ENCODE data around the gene TBCD. TPM values are rescaled to one million over a fixed set of nuclear protein-coding genes. Genes with fewer than 3 reads are reported as not detected.

The TBCD gene
- polyA plus RNA-seq, 2 of the 4 experiments (the other 2 are of a cell fraction), result 33.5 to 49.1 TPM

DNA sequence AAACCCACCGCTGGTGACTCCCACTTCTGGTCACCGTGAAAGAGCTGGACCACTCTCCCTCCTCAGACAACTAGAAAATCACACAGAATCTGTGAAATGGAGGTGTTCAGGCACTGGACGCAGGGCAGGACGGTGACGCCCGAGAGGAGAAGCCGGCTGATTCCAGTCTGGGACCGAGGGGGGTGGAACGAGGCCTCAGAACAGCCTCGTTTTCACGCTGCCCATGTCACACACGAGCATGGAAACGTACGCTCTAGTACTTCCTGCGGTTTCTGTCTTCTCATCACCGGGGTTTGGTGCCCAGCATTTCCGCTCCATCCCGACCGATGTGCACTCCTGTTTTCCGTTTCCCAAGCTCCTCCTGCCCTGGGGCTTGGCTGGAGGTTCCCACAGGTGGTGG, 225.7 kb downstream of the TBCD start:
- FAIRE-seq (no peak), ATAC-seq (no peak), DNase-seq (ENCODE audit: low read depth in 1 of 2, low spot score in 1 of 2) (no peak)
- WGBS (ENCODE audit: missing lambda C conversion rate), result 79% methylated on average over 20 of the region's 20 CpGs
- Histone ChIP-seq H3K9me3 (no peaks in the 10 kb centered on the region), H3K4me1 (no peaks in the 10 kb centered on the region), H3K4me2 (no peak overlapping the region), H3K4me3 (no peak overlapping the region), H3K27ac (no peak overlapping the region)
- POLR2A ChIA-PET, result no interaction called here
- CTCF ChIA-PET, result no interaction called here
- TF ChIP-seq NPAS2 (CRISPR knock-in tag; IDR thresholded peaks at IDR 0.05; ENCODE audit: borderline replicate concordance) (no peak), PHF8 (IDR thresholded peaks at IDR 0.05; ENCODE audit: borderline replicate concordance, low read depth) (no peak), EP300 (IDR thresholded peaks at IDR 0.05) (no peak), EHF (CRISPR knock-in tag; IDR thresholded peaks at IDR 0.05) (no peak), BHLHE40 (IDR thresholded peaks at IDR 0.05; ENCODE audit: low read depth, low read length) (no peak), TP53 (CRISPR knock-in tag; IDR thresholded peaks at IDR 0.05) (no peak), RAD21 (conservative IDR thresholded peaks at IDR 0.05 in 1 of 2, IDR thresholded peaks at IDR 0.05 in 1 of 2) (no peak), TFCP2L1 (CRISPR knock-in tag; IDR thresholded peaks at IDR 0.05) (no peak), HOXB13 (CRISPR knock-in tag; IDR thresholded peaks at IDR 0.05; ENCODE audit: low read depth) (no peak), MYC (IDR thresholded peaks at IDR 0.05; ENCODE audit: borderline replicate concordance, low read length) (no peak), HMGXB4 (CRISPR knock-in tag; IDR thresholded peaks at IDR 0.05; ENCODE audit: borderline replicate concordance) (no peak)

- CTCF ChIA-PET, result interaction anchor here (0.6 kb wide), 1 partner anchor 457 kb away, joined by 4 read pairs; no protein-coding TSS in a partner anchor
- POLR2A ChIA-PET, result no interaction called here
- Histone ChIP-seq H3K4me1 (no peaks in the 10 kb centered on the region), H3K27ac (no peak overlapping the region), H3K9me3 (no peaks in the 10 kb centered on the region), H3K4me2 (no peak overlapping the region), H3K4me3 (no peak overlapping the region)
- ATAC-seq (no peak), FAIRE-seq (no peak), DNase-seq (ENCODE audit: low read depth in 1 of 2, low spot score in 1 of 2) (no peak)
- TF ChIP-seq EHMT2 (IDR thresholded peaks at IDR 0.05; ENCODE audit: low read depth), result no peak
- TF ChIP-seq HOXA7 (CRISPR knock-in tag; IDR thresholded peaks at IDR 0.05), result no peak
- no peak for TF ChIP-seq GATA3 (IDR thresholded peaks at IDR 0.05; ENCODE audit: borderline replicate concordance)
- TF ChIP-seq NR3C1 (IDR thresholded peaks at IDR 0.05), result no peak
- WGBS (ENCODE audit: missing lambda C conversion rate), result 89% methylated on average over 3 of the region's 3 CpGs
Measured at GRCh38 chr17:82978765-82979349, 227.0 kb downstream of the TBCD start.

DNA sequence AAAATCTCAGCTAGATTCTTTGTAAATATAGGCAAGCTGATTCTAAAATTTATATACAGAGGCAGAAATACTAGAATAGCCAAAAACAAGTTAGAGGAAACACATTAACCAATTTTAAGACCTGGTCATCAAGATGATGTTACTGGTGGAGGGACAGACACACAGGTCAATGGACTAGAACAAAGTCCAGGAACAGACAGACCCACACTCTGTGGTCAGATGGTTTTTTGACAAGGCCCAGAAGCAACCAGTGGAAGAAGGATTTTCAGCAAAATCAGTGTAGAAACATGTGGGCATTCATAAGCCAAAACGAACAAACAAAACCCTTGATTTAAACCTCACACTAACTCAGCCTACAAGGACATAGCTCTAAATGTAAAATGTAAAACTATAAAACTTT, 227.9 kb downstream of the TBCD start:
- FAIRE-seq, result no peak
- ChIA-PET POLR2A (no interaction called here), CTCF (interaction anchor here (0.6 kb wide), 2 partner anchors 305 to 458 kb away, joined by 4 read pairs; no protein-coding TSS in a partner anchor)
- no peak overlapping the region for H3K4me3 ChIP-seq
- no peak for ATAC-seq
- DNase-seq (ENCODE audit: low read depth in 1 of 2, low spot score in 1 of 2), result no peak
- no peak overlapping the region for H3K4me2 ChIP-seq
- no peaks in the 10 kb centered on the region for H3K9me3 ChIP-seq
- TF ChIP-seq FOXS1 (CRISPR knock-in tag; IDR thresholded peaks at IDR 0.05) (no peak), JUN (IDR thresholded peaks at IDR 0.05) (no peak), CBX8 (IDR thresholded peaks at IDR 0.05) (no peak), RAD21 (conservative IDR thresholded peaks at IDR 0.05 in 1 of 2, IDR thresholded peaks at IDR 0.05 in 1 of 2) (no peak), EHMT2 (IDR thresholded peaks at IDR 0.05; ENCODE audit: low read depth) (no peak), KDM5A (IDR thresholded peaks at IDR 0.05) (no peak), RCOR1 (IDR thresholded peaks at IDR 0.05; ENCODE audit: low read depth, low read length) (no peak)
- H3K4me1 ChIP-seq, result no peaks in the 10 kb centered on the region
- no peak overlapping the region for H3K27ac ChIP-seq
- 33% methylated on average over 1 of the region's 1 CpG for WGBS (ENCODE audit: missing lambda C conversion rate)

- no peak for TF ChIP-seq FOSB (CRISPR knock-in tag; IDR thresholded peaks at IDR 0.05)
- no peak for TF ChIP-seq TFCP2L1 (CRISPR knock-in tag; IDR thresholded peaks at IDR 0.05)
- FAIRE-seq (no peak), ATAC-seq (no peak), DNase-seq (ENCODE audit: low read depth in 1 of 2, low spot score in 1 of 2) (no peak)
- WGBS (ENCODE audit: missing lambda C conversion rate), result 75% methylated on average over 9 of the region's 9 CpGs
- Histone ChIP-seq H3K9me3 (no peaks in the 10 kb centered on the region), H3K4me3 (no peak overlapping the region), H3K4me1 (no peaks in the 10 kb centered on the region), H3K27ac (no peak overlapping the region), H3K4me2 (no peak overlapping the region)
- CTCF ChIA-PET, result no interaction called here
- POLR2A ChIA-PET, result no interaction called here
Measured at GRCh38 chr17:82980632-82981031, 228.8 kb downstream of the TBCD start.
